GM12878 (cell line): ENCODE measurements around the gene METTL17. TPM values are rescaled to one million over a fixed set of nuclear protein-coding genes. Genes with fewer than 3 reads are reported as not detected.

Experiments used
- BRCA1 ChIP-seq: IDR thresholded peaks from 2 replicates; pipeline ENCODE4 v1.6.1; 2011; ENCODE audit warnings: low read depth, low read length, improper control_type of control experiment
- CBFB ChIP-seq: IDR thresholded peaks from 2 replicates; pipeline ENCODE4 v1.6.1; 2016; ENCODE audit warnings: antibody characterized with exemption, low read depth
- EED ChIP-seq: sonication (generic); IDR thresholded peaks from 2 replicates; pipeline ENCODE4 v1.6.1; 2016; ENCODE audit warnings: antibody characterized with exemption, low read depth
- FOXK2 ChIP-seq: fragments of 450-650 bp; IDR thresholded peaks from 2 replicates; pipeline ENCODE4 v1.6.1; 2017; ENCODE audit warnings: mild to moderate bottlenecking, moderate library complexity
- FOXM1 ChIP-seq: IDR thresholded peaks from 2 replicates; pipeline ENCODE4 v1.6.1; 2012; ENCODE audit warnings: low read depth, mild to moderate bottlenecking, inconsistent platforms, low read length, moderate library complexity
- KLF5 ChIP-seq: fragments of 450-650 bp; IDR thresholded peaks from 2 replicates; pipeline ENCODE4 v1.6.1; 2014; ENCODE audit warnings: mild to moderate bottlenecking; ENCODE audit not compliant: partially characterized antibody
- NR2C1 ChIP-seq: fragments of 450-650 bp; IDR thresholded peaks from 2 replicates; pipeline ENCODE4 v1.6.1; 2017; ENCODE audit warnings: antibody characterized with exemption, mild to moderate bottlenecking, moderate library complexity
- POLR2AphosphoS5 ChIP-seq: IDR thresholded peaks from 2 replicates; pipeline ENCODE4 v1.6.1; 2011; ENCODE audit warnings: mild to moderate bottlenecking, low read length, inconsistent platforms
- RAD21 ChIP-seq: IDR thresholded peaks from 2 replicates; pipeline ENCODE4 v1.6.1; 2011; ENCODE audit warnings: mild to moderate bottlenecking, low read depth, low read length, moderate library complexity; ENCODE audit not compliant: insufficient read depth
- SP1 ChIP-seq: IDR thresholded peaks from one replicate; pipeline ENCODE4 v1.6.1; 2011; ENCODE audit warnings: low read depth, low read length
- SREBF1 ChIP-seq: IDR thresholded peaks from 2 replicates; pipeline ENCODE4 v1.6.1; 2012; ENCODE audit warnings: mild to moderate bottlenecking, low read length
- SREBF2 ChIP-seq: IDR thresholded peaks from 2 replicates; pipeline ENCODE4 v1.6.1; 2012; ENCODE audit warnings: mild to moderate bottlenecking, low read length
- TAF1 ChIP-seq: IDR thresholded peaks from 2 replicates; pipeline ENCODE4 v1.6.1; 2011; ENCODE audit warnings: mild to moderate bottlenecking, low read depth, low read length, borderline replicate concordance
- ZNF217 ChIP-seq: fragments of 450-650 bp; IDR thresholded peaks from 2 replicates; pipeline ENCODE4 v1.6.1; 2017; ENCODE audit warnings: antibody characterized with exemption, mild to moderate bottlenecking
- polyA plus RNA-seq, 11 experiments: library from polyadenylated mRNA; depleted of rRNA in 4 of 11; unstranded in 6 of 11; stranded (reverse) in 5 of 11; fragments of >200 nt; fragmentation: Nextera tagmentation in 4 of 11; fragmentation: Illumina TruSeq in 1 of 11; extraction: Ambion mirVana in 4 of 11; extraction: Trizol in 1 of 11; gene quantifications; 1 replicate in 1 of 11; 2 replicates in 10 of 11; pipeline versions ENCODE4 v1.2.1 to v1.2.3, GENCODE V29; 2011 to 2016; ENCODE audit warnings: inconsistent platforms in 2 of 11, missing spikeins in 2 of 11, low read depth in 1 of 11
- total RNA-seq, 4 experiments: library from RNA; depleted of rRNA in 3 of 4; stranded (reverse); fragments of >200 nt in 3 of 4; fragmentation: Illumina TruSeq in 1 of 4; extraction: Trizol in 1 of 4; gene quantifications; 2 replicates each; pipeline versions ENCODE4 v1.2.1 to v1.2.3, GENCODE V29; 2013 to 2021
- TF ChIP-seq, protein P1 (sequence below): IDR thresholded peaks from 2 replicates; pipeline ENCODE4 v1.6.1; 2011; ENCODE audit warnings: borderline replicate concordance, low read depth, mild to moderate bottlenecking, moderate library complexity, low read length; ENCODE audit not compliant: insufficient read depth, poor library complexity, severe bottlenecking
- TF ChIP-seq, protein P2 (sequence below): fragments of 450-650 bp; IDR thresholded peaks from 2 replicates; pipeline ENCODE4 v1.6.1; 2017; ENCODE audit warnings: low read depth, mild to moderate bottlenecking, moderate library complexity
- TF ChIP-seq, protein P3 (sequence below): fragments of 450-650 bp; IDR thresholded peaks from 2 replicates; pipeline ENCODE4 v1.6.1; 2017; ENCODE audit warnings: mild to moderate bottlenecking, moderate library complexity
- TF ChIP-seq, protein P4 (sequence below): IDR thresholded peaks from 2 replicates; pipeline ENCODE4 v1.6.1; 2012; ENCODE audit warnings: low read depth, low read length, improper control_type of control experiment
- TF ChIP-seq, protein P5 (sequence below): IDR thresholded peaks from 2 replicates; pipeline ENCODE4 v1.6.1; 2012; ENCODE audit warnings: low read length, inconsistent platforms

METTL17 gene
- total and polyA plus RNA-seq, 10 of the 15 experiments (the other 5 are each of a cell fraction or from before 2014, with no cell fraction given), result 70.4 to 130 (median 97.5) TPM

DNA sequence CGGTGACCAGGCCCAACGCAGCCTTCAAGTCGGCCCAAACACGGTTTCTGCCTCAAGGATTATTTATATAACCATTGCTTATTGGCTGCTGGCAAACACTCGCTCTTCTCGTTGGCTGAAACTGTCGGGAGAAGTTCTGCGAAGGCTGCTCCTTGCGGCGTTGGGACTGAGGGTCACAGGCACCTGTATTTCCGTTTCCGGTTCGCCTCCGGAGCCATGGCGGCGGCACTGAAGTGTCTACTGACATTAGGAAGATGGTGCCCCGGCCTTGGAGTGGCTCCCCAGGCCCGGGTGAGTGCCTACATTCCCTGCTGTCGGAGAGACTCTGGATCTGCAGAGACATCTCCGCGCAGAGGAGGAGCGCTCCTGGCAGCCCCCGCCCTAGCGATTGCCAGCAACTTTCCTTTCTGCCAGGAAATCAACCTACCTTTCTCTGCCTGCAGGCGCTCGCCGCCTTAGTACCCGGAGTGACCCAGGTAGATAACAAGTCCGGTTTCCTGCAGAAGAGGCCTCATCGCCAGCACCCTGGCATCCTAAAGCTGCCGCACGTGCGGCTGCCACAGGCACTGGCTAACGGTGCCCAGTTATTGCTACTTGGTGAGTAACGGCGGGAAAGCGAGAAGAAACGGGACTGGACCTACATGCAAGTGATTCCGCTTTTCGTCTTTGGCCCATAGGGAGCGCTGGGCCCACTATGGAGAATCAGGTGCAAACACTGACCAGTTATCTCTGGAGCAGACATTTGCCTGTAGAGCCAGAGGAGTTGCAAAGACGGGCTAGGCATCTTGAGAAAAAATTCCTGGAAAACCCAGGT, at the start of gene METTL17 (continued):
- TF ChIP-seq SREBF2 (peak; percentile 64), EED (no peak), FOXK2 (no peak), NR2C1 (peak; percentile 99), POLR2AphosphoS5 (peak; percentile 91), SP1 (peak; percentile 98), KLF5 (peak; percentile 60), FOXM1 (no peak; the same call in 1 of the 2 replicates), CBFB (peak; percentile 63; the same call in 1 of the 2 replicates), BRCA1 (no peak), TAF1 (peak; percentile 88), RAD21 (0 out of 2 replicates have a peak, but pooled peaks have one; percentile 6), ZNF217 (no peak), SREBF1 (peak; percentile 70; the same call in 1 of the 2 replicates)
- TF ChIP-seq, protein P1, sequence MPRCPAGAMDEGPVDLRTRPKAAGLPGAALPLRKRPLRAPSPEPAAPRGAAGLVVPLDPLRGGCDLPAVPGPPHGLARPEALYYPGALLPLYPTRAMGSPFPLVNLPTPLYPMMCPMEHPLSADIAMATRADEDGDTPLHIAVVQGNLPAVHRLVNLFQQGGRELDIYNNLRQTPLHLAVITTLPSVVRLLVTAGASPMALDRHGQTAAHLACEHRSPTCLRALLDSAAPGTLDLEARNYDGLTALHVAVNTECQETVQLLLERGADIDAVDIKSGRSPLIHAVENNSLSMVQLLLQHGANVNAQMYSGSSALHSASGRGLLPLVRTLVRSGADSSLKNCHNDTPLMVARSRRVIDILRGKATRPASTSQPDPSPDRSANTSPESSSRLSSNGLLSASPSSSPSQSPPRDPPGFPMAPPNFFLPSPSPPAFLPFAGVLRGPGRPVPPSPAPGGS, result no peak
- TF ChIP-seq, protein P2, sequence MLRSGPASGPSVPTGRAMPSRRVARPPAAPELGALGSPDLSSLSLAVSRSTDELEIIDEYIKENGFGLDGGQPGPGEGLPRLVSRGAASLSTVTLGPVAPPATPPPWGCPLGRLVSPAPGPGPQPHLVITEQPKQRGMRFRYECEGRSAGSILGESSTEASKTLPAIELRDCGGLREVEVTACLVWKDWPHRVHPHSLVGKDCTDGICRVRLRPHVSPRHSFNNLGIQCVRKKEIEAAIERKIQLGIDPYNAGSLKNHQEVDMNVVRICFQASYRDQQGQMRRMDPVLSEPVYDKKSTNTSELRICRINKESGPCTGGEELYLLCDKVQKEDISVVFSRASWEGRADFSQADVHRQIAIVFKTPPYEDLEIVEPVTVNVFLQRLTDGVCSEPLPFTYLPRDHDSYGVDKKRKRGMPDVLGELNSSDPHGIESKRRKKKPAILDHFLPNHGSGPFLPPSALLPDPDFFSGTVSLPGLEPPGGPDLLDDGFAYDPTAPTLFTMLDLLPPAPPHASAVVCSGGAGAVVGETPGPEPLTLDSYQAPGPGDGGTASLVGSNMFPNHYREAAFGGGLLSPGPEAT, result peak; percentile 93
- TF ChIP-seq, protein P3, sequence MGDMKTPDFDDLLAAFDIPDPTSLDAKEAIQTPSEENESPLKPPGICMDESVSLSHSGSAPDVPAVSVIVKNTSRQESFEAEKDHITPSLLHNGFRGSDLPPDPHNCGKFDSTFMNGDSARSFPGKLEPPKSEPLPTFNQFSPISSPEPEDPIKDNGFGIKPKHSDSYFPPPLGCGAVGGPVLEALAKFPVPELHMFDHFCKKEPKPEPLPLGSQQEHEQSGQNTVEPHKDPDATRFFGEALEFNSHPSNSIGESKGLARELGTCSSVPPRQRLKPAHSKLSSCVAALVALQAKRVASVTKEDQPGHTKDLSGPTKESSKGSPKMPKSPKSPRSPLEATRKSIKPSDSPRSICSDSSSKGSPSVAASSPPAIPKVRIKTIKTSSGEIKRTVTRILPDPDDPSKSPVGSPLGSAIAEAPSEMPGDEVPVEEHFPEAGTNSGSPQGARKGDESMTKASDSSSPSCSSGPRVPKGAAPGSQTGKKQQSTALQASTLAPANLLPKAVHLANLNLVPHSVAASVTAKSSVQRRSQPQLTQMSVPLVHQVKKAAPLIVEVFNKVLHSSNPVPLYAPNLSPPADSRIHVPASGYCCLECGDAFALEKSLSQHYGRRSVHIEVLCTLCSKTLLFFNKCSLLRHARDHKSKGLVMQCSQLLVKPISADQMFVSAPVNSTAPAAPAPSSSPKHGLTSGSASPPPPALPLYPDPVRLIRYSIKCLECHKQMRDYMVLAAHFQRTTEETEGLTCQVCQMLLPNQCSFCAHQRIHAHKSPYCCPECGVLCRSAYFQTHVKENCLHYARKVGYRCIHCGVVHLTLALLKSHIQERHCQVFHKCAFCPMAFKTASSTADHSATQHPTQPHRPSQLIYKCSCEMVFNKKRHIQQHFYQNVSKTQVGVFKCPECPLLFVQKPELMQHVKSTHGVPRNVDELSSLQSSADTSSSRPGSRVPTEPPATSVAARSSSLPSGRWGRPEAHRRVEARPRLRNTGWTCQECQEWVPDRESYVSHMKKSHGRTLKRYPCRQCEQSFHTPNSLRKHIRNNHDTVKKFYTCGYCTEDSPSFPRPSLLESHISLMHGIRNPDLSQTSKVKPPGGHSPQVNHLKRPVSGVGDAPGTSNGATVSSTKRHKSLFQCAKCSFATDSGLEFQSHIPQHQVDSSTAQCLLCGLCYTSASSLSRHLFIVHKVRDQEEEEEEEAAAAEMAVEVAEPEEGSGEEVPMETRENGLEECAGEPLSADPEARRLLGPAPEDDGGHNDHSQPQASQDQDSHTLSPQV, result no peak
- TF ChIP-seq, protein P4, sequence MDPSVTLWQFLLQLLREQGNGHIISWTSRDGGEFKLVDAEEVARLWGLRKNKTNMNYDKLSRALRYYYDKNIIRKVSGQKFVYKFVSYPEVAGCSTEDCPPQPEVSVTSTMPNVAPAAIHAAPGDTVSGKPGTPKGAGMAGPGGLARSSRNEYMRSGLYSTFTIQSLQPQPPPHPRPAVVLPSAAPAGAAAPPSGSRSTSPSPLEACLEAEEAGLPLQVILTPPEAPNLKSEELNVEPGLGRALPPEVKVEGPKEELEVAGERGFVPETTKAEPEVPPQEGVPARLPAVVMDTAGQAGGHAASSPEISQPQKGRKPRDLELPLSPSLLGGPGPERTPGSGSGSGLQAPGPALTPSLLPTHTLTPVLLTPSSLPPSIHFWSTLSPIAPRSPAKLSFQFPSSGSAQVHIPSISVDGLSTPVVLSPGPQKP, result peak; percentile 70; the same call in 1 of the 2 replicates
- TF ChIP-seq, protein P5, sequence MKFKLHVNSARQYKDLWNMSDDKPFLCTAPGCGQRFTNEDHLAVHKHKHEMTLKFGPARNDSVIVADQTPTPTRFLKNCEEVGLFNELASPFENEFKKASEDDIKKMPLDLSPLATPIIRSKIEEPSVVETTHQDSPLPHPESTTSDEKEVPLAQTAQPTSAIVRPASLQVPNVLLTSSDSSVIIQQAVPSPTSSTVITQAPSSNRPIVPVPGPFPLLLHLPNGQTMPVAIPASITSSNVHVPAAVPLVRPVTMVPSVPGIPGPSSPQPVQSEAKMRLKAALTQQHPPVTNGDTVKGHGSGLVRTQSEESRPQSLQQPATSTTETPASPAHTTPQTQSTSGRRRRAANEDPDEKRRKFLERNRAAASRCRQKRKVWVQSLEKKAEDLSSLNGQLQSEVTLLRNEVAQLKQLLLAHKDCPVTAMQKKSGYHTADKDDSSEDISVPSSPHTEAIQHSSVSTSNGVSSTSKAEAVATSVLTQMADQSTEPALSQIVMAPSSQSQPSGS, result no peak
